Measurements from ENCODE around the gene FXYD7.
"Not testable (repeated sequence)": the region's sequence is repeated elsewhere in the genome, so short reads cannot be mapped to it uniquely, and the experiment has no call there.

Gene FXYD7

GRCh38 chr19:35146746-35147459 is 3.8 kb downstream of the FXYD7 start:
- DNase-seq = no peak

GRCh38 chr19:35149463-35149862 is 6.4 kb downstream of the FXYD7 start:
- DNase-seq = no peak

GRCh38 chr19:35150445-35150844 is 7.4 kb downstream of the FXYD7 start:
- DNase-seq = no peak

GRCh38 chr19:35151273-35152065 is 8.4 kb downstream of the FXYD7 start:
- no peak for DNase-seq

GRCh38 chr19:35153129-35153522 is 10.1 kb downstream of the FXYD7 start:
- not testable (repeated sequence) for DNase-seq

GRCh38 chr19:35153701-35154524 is 10.9 kb downstream of the FXYD7 start:
- DNase-seq = peak; percentile 70 to 76

- peak; percentile 78 to 90 for DNase-seq
Observed at GRCh38 chr19:35154525-35155406, 11.7 kb downstream of the FXYD7 start, which contains the start of gene FXYD5. Gene FXYD5 (plus strand): TSS chr19:35154735. CDS start chr19:35155551, 816 bp downstream.

GRCh38 chr19:35155441-35155840 is 12.4 kb downstream of the FXYD7 start:
- peak; percentile 25 to 33 for DNase-seq

GRCh38 chr19:35155981-35156672 is 13.1 kb downstream of the FXYD7 start:
- DNase-seq = no peak

GRCh38 chr19:35156673-35157014 is 13.6 kb downstream of the FXYD7 start:
- no peak for DNase-seq

GRCh38 chr19:35157431-35157830 is 14.4 kb downstream of the FXYD7 start:
- no peak for DNase-seq

GRCh38 chr19:35159606-35160005 is 16.6 kb downstream of the FXYD7 start:
- no peak for DNase-seq

GRCh38 chr19:35160629-35161433 is 17.8 kb downstream of the FXYD7 start:
- DNase-seq = no peak

GRCh38 chr19:35161434-35161743 is 18.3 kb downstream of the FXYD7 start:
- DNase-seq = no peak

- DNase-seq = no peak
Observed at GRCh38 chr19:35162471-35163326, 19.6 kb downstream of the FXYD7 start.

- DNase-seq = no peak
Observed at GRCh38 chr19:35164418-35164817, 21.4 kb downstream of the FXYD7 start.

- DNase-seq = no peak
Observed at GRCh38 chr19:35165200-35166058, 22.4 kb downstream of the FXYD7 start.

- DNase-seq = no peak
Observed at GRCh38 chr19:35166100-35167063, 23.3 kb downstream of the FXYD7 start.

Data from stimulated activated CD4-positive, alpha-beta T cell treated with anti-CD3 and anti-CD28 coated beads, Interleukin-4, amount 100 ng/mL, for 4 hours (primary cell).